Common myeloid progenitor, CD34-positive (primary cell): ENCODE data around the gene KCNN1.

Source experiments
- CTCF ChIA-PET: fragments of 350-600 bp; sonication (Branson Sonifier 250); formaldehyde crosslinking; loops from one replicate; lab custom pipeline; 2021; ENCODE audit warnings: antibody characterized with exemption; lab: Charles Lee
- POLR2A ChIA-PET: fragments of 350-600 bp; sonication (Branson Sonifier 250); formaldehyde crosslinking; loops from one replicate; lab custom pipeline; 2021; ENCODE audit warnings: antibody characterized with exemption; lab: Charles Lee
- DNase-seq, 3 donors: peaks; one replicate each; pipeline versions ENCODE4 v3.0.0 to v3.0.0-alpha.2; 2013
- H3K27ac ChIP-seq, 2 experiments: 1 replicate in 1 of 2; 2 replicates in 1 of 2; pipeline ENCODE4 v1.7.0; 2013; ENCODE audit warnings: inconsistent platforms in 2 of 2, low read length in 2 of 2, mild to moderate bottlenecking in 2 of 2, low read depth in 1 of 2, moderate library complexity in 1 of 2; ENCODE audit not compliant: severe bottlenecking in 2 of 2, insufficient read depth in 1 of 2, poor library complexity in 1 of 2
- H3K27me3 ChIP-seq, 5 experiments: replicated peaks in 2 of 5; 1 replicate in 3 of 5; 2 replicates in 2 of 5; pipeline versions ENCODE4 v1.6.1 to v1.7.0; 2013; ENCODE audit warnings: low read length in 4 of 5, mild to moderate bottlenecking in 2 of 5, moderate library complexity in 2 of 5, inconsistent platforms in 1 of 5; ENCODE audit not compliant: insufficient read depth in 5 of 5, control insufficient read depth in 4 of 5
- H3K36me3 ChIP-seq, 4 experiments: 1 replicate in 2 of 4; 2 replicates in 2 of 4; pipeline versions ENCODE4 v1.6.1 to v1.7.0; 2013; ENCODE audit warnings: low read length in 3 of 4, control low read depth in 1 of 4, mild to moderate bottlenecking in 1 of 4; ENCODE audit not compliant: control insufficient read depth in 4 of 4, insufficient read depth in 4 of 4
- H3K4me1 ChIP-seq, 4 experiments: 1 replicate in 3 of 4; 2 replicates in 1 of 4; pipeline versions ENCODE4 v1.6.1 to v1.7.1; 2013; ENCODE audit warnings: low read length in 3 of 4, mild to moderate bottlenecking in 3 of 4, control low read depth in 1 of 4, inconsistent platforms in 1 of 4, moderate library complexity in 1 of 4; ENCODE audit not compliant: control insufficient read depth in 4 of 4, insufficient read depth in 4 of 4; ENCODE audit errors: control extremely low read depth in 1 of 4
- H3K4me3 ChIP-seq, 7 experiments: 1 replicate in 4 of 7; 2 replicates in 3 of 7; pipeline versions ENCODE4 v1.5.1 to v1.7.0; 2013; ENCODE audit warnings: mild to moderate bottlenecking in 7 of 7, low read length in 6 of 7, moderate library complexity in 6 of 7, inconsistent platforms in 2 of 7, low read depth in 2 of 7, control low read depth in 1 of 7; ENCODE audit not compliant: insufficient read depth in 4 of 7, control insufficient read depth in 1 of 7; ENCODE audit errors: extremely low read depth in 1 of 7
- H3K9me3 ChIP-seq, 5 experiments: 1 replicate in 4 of 5; 2 replicates in 1 of 5; pipeline versions ENCODE4 v1.6.1 to v1.7.1; 2013; ENCODE audit warnings: low read length in 4 of 5, mild to moderate bottlenecking in 2 of 5, inconsistent platforms in 1 of 5, low read depth in 1 of 5, moderate library complexity in 1 of 5; ENCODE audit not compliant: control insufficient read depth in 4 of 5, insufficient read depth in 2 of 5; ENCODE audit errors: control extremely low read depth in 1 of 5
- WGBS: methylation state at CpG from one replicate; pipeline ENCODE4 v1.1.5; 2013; ENCODE audit not compliant: insufficient coverage; 5-methylcytosine and 5-hydroxymethylcytosine counted together

KCNN1 gene

GRCh38 chr19:18007917-18008673 is 41.2 kb downstream of the KCNN1 start, which contains the start of gene ARRDC2:
Gene ARRDC2 (plus strand): TSS chr19:18008170. CDS start chr19:18008311, 141 bp downstream.
- ChIA-PET CTCF (interaction anchor here (0.9 to 12.5 kb wide), 15 partner anchors 9 to 150 kb away, joined by 3 to 197 read pairs (median 4); no protein-coding TSS in a partner anchor), POLR2A (interaction anchor here (0.6 to 3.8 kb wide), 6 partner anchors 13 to 50 kb away, joined by 4 to 32 read pairs (median 12); no protein-coding TSS in a partner anchor)
- peak; percentile 91 to 96 (median 95) for DNase-seq
- peaks cover 10 to 53% (median 35%) of the 10 kb centered on the region in 4 experiments for H3K36me3 ChIP-seq
- peaks cover 2 to 38% (median 31%) of the 10 kb centered on the region in 4 experiments for H3K4me1 ChIP-seq
- H3K27me3 ChIP-seq: no peaks in the 10 kb centered on the region
- H3K27ac ChIP-seq: peak within 1 kb of the TSS in 1 of 2 experiments; percentile 62
- peak within 1 kb of the TSS; percentile 39 to 85 (median 67) for H3K4me3 ChIP-seq
- WGBS: 26% methylated on average over 79 of the region's 92 CpGs
- H3K9me3 ChIP-seq: no peaks in the 10 kb centered on the region

- no peak for DNase-seq
- peak overlapping the region; percentile 31 to 85 (median 67) for H3K4me3 ChIP-seq
- peak overlapping the region in 1 of 2 experiments; percentile 62 for H3K27ac ChIP-seq
- ChIA-PET POLR2A (interaction anchor here (1.6 to 3.8 kb wide), 5 partner anchors 12 to 49 kb away, joined by 4 to 32 read pairs (median 16); no protein-coding TSS in a partner anchor), CTCF (interaction anchor here (1.4 to 12.5 kb wide), 5 partner anchors 10 to 98 kb away, joined by 3 to 197 read pairs (median 12); no protein-coding TSS in a partner anchor)
- peaks cover 2 to 38% (median 30%) of the 10 kb centered on the region in 4 experiments for H3K4me1 ChIP-seq
- WGBS: 92% methylated on average over 10 of the region's 11 CpGs
- no peaks in the 10 kb centered on the region for H3K9me3 ChIP-seq
- H3K27me3 ChIP-seq: no peaks in the 10 kb centered on the region
- H3K36me3 ChIP-seq: peaks cover 10 to 60% (median 42%) of the 10 kb centered on the region in 4 experiments
Observed at GRCh38 chr19:18008814-18009213, 41.9 kb downstream of the KCNN1 start.

GRCh38 chr19:18009412-18010066 is 42.6 kb downstream of the KCNN1 start:
- peaks cover 2 to 41% (median 34%) of the 10 kb centered on the region in 4 experiments for H3K4me1 ChIP-seq
- no peaks in the 10 kb centered on the region for H3K9me3 ChIP-seq
- peak in 2 of 3 donors; percentile 66 to 71 for DNase-seq
- ChIA-PET POLR2A (interaction anchor here (1.7 to 3.8 kb wide), 4 partner anchors 11 to 49 kb away, joined by 16 to 32 read pairs (median 20); no protein-coding TSS in a partner anchor), CTCF (interaction anchor here (1.1 to 12.5 kb wide), 5 partner anchors 9 to 50 kb away, joined by 3 to 197 read pairs (median 12); no protein-coding TSS in a partner anchor)
- H3K4me3 ChIP-seq: peak overlapping the region; percentile 31 to 85 (median 67)
- peak overlapping the region in 1 of 2 experiments; percentile 62 for H3K27ac ChIP-seq
- H3K27me3 ChIP-seq: no peaks in the 10 kb centered on the region
- H3K36me3 ChIP-seq: peaks cover 10 to 65% (median 45%) of the 10 kb centered on the region in 4 experiments
- WGBS: 89% methylated on average over 27 of the region's 37 CpGs

GRCh38 chr19:18010149-18010548 is 43.2 kb downstream of the KCNN1 start:
- Histone ChIP-seq H3K36me3 (peaks cover 12 to 67% (median 46%) of the 10 kb centered on the region in 4 experiments), H3K9me3 (no peaks in the 10 kb centered on the region), H3K27me3 (no peaks in the 10 kb centered on the region), H3K27ac (no peak overlapping the region), H3K4me1 (peaks cover 2 to 42% (median 34%) of the 10 kb centered on the region in 4 experiments), H3K4me3 (peak overlapping the region in 2 of 7 experiments; percentile 78 to 85)
- CTCF ChIA-PET: interaction anchor here (1.1 to 12.5 kb wide), 6 partner anchors 9 to 158 kb away, joined by 3 to 197 read pairs (median 4); no protein-coding TSS in a partner anchor
- WGBS: 98% methylated on average over 9 of the region's 11 CpGs
- no peak for DNase-seq
- POLR2A ChIA-PET: interaction anchor here (1.7 to 3.8 kb wide), 3 partner anchors 11 to 48 kb away, joined by 19 to 32 read pairs (median 20); no protein-coding TSS in a partner anchor

GRCh38 chr19:18013210-18014111 is 46.6 kb downstream of the KCNN1 start:
- 89% methylated on average over 16 of the region's 17 CpGs for WGBS
- CTCF ChIA-PET: interaction anchor here (0.9 to 12.5 kb wide), 6 partner anchors 10 to 47 kb away, joined by 3 to 197 read pairs (median 6); no protein-coding TSS in a partner anchor
- Histone ChIP-seq H3K36me3 (peaks cover 13 to 61% (median 46%) of the 10 kb centered on the region in 4 experiments), H3K4me3 (no peak overlapping the region), H3K4me1 (peaks cover 0 to 42% (median 35%) of the 10 kb centered on the region in 4 experiments), H3K27me3 (no peaks in the 10 kb centered on the region), H3K9me3 (no peaks in the 10 kb centered on the region), H3K27ac (no peak overlapping the region)
- DNase-seq: no peak
- POLR2A ChIA-PET: interaction anchor here (1.2 to 2.3 kb wide), 3 partner anchors 9 to 46 kb away, joined by 3 to 5 read pairs (median 4); no protein-coding TSS in a partner anchor
